Measurements from ENCODE around the gene SLC10A3. TPM values are rescaled to one million over a fixed set of nuclear protein-coding genes. Genes with fewer than 3 reads are reported as not detected.
A peak's percentile ranks its signal among the peaks of the same experiment; 100 is the strongest.

Gene SLC10A3
- polyA plus RNA-seq, 2 donors = 24.7 to 26.3 TPM

- no peaks in the 10 kb centered on the region for H3K9me3 ChIP-seq (ENCODE audit: control insufficient read depth in 2 of 2, insufficient read depth in 1 of 2, low read depth in 1 of 2, low read length in 1 of 2)
- H3K27ac ChIP-seq (ENCODE audit: low read depth in 2 of 2, low read length in 1 of 2) = no peak overlapping the region
- WGBS, 2 donors = 89 to 94% methylated on average over 16 of the region's 16 CpGs
- no peaks in the 10 kb centered on the region for H3K36me3 ChIP-seq (ENCODE audit: control insufficient read depth in 2 of 2, insufficient read depth in 2 of 2, low read length in 1 of 2)
- H3K4me3 ChIP-seq (ENCODE audit: low read depth in 1 of 2, low read length in 2 of 2) = no peak overlapping the region
- no peaks in the 10 kb centered on the region for H3K27me3 ChIP-seq (ENCODE audit: control insufficient read depth in 1 of 2, insufficient read depth in 2 of 2, low read length in 2 of 2)
- no peaks in the 10 kb centered on the region for H3K4me1 ChIP-seq (ENCODE audit: control insufficient read depth in 2 of 2, insufficient read depth in 2 of 2, low read length in 1 of 2)
These were observed 22.6 kb upstream of the SLC10A3 start for GRCh38 chrX:154512879-154513553.

DNA sequence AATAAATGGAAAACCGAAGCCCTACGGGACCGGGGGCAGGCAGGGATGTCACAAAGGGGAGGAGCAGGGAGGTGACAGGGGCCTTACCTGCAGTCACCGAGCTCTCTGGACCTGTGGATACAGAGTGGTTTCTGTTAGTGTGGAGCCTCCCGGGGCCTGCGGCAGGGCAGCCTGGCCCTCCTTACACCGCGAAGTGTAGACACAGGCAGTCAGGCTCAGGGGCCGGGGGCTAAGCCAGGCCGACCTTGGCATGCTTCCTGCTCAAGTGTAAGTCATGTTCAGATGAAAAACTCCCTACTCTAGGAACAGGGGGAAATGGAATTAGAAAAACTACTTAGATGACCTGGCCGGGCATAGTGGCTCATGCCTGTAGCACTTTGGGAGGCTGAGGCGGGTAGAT, 21.3 kb upstream of the SLC10A3 start:
- Histone ChIP-seq H3K4me1 (ENCODE audit: control insufficient read depth in 2 of 2, insufficient read depth in 2 of 2, low read length in 1 of 2) (peaks cover 0 to 1% of the 10 kb centered on the region in 2 donors), H3K36me3 (ENCODE audit: control insufficient read depth in 2 of 2, insufficient read depth in 2 of 2, low read length in 1 of 2) (peaks cover 0 to 5% of the 10 kb centered on the region in 2 donors), H3K27ac (ENCODE audit: low read depth in 2 of 2, low read length in 1 of 2) (no peak overlapping the region), H3K9me3 (ENCODE audit: control insufficient read depth in 2 of 2, insufficient read depth in 1 of 2, low read depth in 1 of 2, low read length in 1 of 2) (no peaks in the 10 kb centered on the region), H3K27me3 (ENCODE audit: control insufficient read depth in 1 of 2, insufficient read depth in 2 of 2, low read length in 2 of 2) (no peaks in the 10 kb centered on the region), H3K4me3 (ENCODE audit: low read depth in 1 of 2, low read length in 2 of 2) (no peak overlapping the region)
- WGBS, 2 donors = 80 to 84% methylated on average over 12 of the region's 12 CpGs

DNA sequence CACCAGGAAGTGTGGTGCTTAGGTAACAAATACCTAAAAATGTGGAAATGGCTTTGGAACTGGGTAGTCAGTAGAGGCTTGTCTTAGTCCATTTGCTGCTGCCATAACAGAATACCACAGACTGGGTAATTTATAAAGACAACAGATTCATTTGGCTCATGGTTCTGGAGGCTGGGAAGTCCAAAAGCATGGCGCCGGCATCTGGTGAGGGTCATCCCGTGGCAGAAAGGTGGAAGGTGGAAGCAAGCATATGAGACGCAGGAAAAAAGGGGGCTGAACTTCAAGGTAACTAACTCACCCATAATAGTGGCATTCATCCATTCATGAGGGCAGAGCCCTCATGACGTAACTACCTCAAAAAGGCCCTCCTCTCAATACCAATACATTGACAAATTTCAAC, 19.0 kb upstream of the SLC10A3 start:
- H3K9me3 ChIP-seq (ENCODE audit: control insufficient read depth in 2 of 2, insufficient read depth in 1 of 2, low read depth in 1 of 2, low read length in 1 of 2) = no peaks in the 10 kb centered on the region
- no peak overlapping the region for H3K4me3 ChIP-seq (ENCODE audit: low read depth in 1 of 2, low read length in 2 of 2)
- no peaks in the 10 kb centered on the region for H3K27me3 ChIP-seq (ENCODE audit: control insufficient read depth in 1 of 2, insufficient read depth in 2 of 2, low read length in 2 of 2)
- peaks cover 0 to 8% of the 10 kb centered on the region in 2 donors for H3K4me1 ChIP-seq (ENCODE audit: control insufficient read depth in 2 of 2, insufficient read depth in 2 of 2, low read length in 1 of 2)
- peaks cover 0 to 8% of the 10 kb centered on the region in 2 donors for H3K36me3 ChIP-seq (ENCODE audit: control insufficient read depth in 2 of 2, insufficient read depth in 2 of 2, low read length in 1 of 2)
- H3K27ac ChIP-seq (ENCODE audit: low read depth in 2 of 2, low read length in 1 of 2) = no peak overlapping the region
- WGBS, 2 donors = 90 to 98% methylated on average over 5 of the region's 5 CpGs

DNA sequence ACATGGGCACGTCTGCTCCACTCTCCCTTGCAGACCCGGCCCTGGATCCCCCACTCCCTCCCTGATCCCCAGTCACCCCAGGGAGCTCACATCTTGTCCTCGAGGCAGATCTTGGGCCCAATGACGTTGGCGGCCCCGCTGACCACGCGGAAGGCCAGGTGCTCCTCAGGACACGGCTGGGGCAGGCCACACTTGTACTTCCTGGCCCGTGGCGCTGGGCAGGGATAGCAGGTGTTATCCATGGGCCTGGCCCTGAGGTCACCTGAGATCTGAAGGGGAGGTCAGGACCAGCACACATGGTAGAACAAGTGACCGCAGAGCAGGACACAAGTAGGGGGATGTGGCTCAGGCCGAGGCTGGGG, 17.9 kb upstream of the SLC10A3 start:
- 86 to 92% methylated on average over 13 of the region's 13 CpGs for WGBS, 2 donors
- Histone ChIP-seq H3K36me3 (ENCODE audit: control insufficient read depth in 2 of 2, insufficient read depth in 2 of 2, low read length in 1 of 2) (peaks cover 0 to 8% of the 10 kb centered on the region in 2 donors), H3K27me3 (ENCODE audit: control insufficient read depth in 1 of 2, insufficient read depth in 2 of 2, low read length in 2 of 2) (no peaks in the 10 kb centered on the region), H3K9me3 (ENCODE audit: control insufficient read depth in 2 of 2, insufficient read depth in 1 of 2, low read depth in 1 of 2, low read length in 1 of 2) (no peaks in the 10 kb centered on the region), H3K4me3 (ENCODE audit: low read depth in 1 of 2, low read length in 2 of 2) (no peak overlapping the region), H3K4me1 (ENCODE audit: control insufficient read depth in 2 of 2, insufficient read depth in 2 of 2, low read length in 1 of 2) (peaks cover 0 to 8% of the 10 kb centered on the region in 2 donors), H3K27ac (ENCODE audit: low read depth in 2 of 2, low read length in 1 of 2) (no peak overlapping the region)

- H3K9me3 ChIP-seq (ENCODE audit: control insufficient read depth in 2 of 2, insufficient read depth in 1 of 2, low read depth in 1 of 2, low read length in 1 of 2) = no peaks in the 10 kb centered on the region
- H3K36me3 ChIP-seq (ENCODE audit: control insufficient read depth in 2 of 2, insufficient read depth in 2 of 2, low read length in 1 of 2) = peaks cover 0 to 8% of the 10 kb centered on the region in 2 donors
- no peaks in the 10 kb centered on the region for H3K27me3 ChIP-seq (ENCODE audit: control insufficient read depth in 1 of 2, insufficient read depth in 2 of 2, low read length in 2 of 2)
- no peak overlapping the region for H3K4me3 ChIP-seq (ENCODE audit: low read depth in 1 of 2, low read length in 2 of 2)
- peaks cover 0 to 8% of the 10 kb centered on the region in 2 donors for H3K4me1 ChIP-seq (ENCODE audit: control insufficient read depth in 2 of 2, insufficient read depth in 2 of 2, low read length in 1 of 2)
- WGBS, 2 donors = 84 to 88% methylated on average over 23 to 24 of the region's 24 CpGs
- no peak overlapping the region for H3K27ac ChIP-seq (ENCODE audit: low read depth in 2 of 2, low read length in 1 of 2)
These were observed 17.4 kb upstream of the SLC10A3 start for GRCh38 chrX:154507673-154508383.

GRCh38 chrX:154506483-154507332, 16.3 kb upstream of the SLC10A3 start:
- H3K9me3 ChIP-seq (ENCODE audit: control insufficient read depth in 2 of 2, insufficient read depth in 1 of 2, low read depth in 1 of 2, low read length in 1 of 2) = no peaks in the 10 kb centered on the region
- 87 to 93% methylated on average over 34 to 37 of the region's 37 CpGs for WGBS, 2 donors

GRCh38 chrX:154505734-154506133, 15.3 kb upstream of the SLC10A3 start:
- Histone ChIP-seq H3K27ac (ENCODE audit: low read depth in 2 of 2, low read length in 1 of 2) (peak overlapping the region in 1 of 2 donors; percentile 80), H3K4me1 (ENCODE audit: control insufficient read depth in 2 of 2, insufficient read depth in 2 of 2, low read length in 1 of 2) (peaks cover 2 to 8% of the 10 kb centered on the region in 2 donors), H3K36me3 (ENCODE audit: control insufficient read depth in 2 of 2, insufficient read depth in 2 of 2, low read length in 1 of 2) (peaks cover 0 to 8% of the 10 kb centered on the region in 2 donors), H3K27me3 (ENCODE audit: control insufficient read depth in 1 of 2, insufficient read depth in 2 of 2, low read length in 2 of 2) (no peaks in the 10 kb centered on the region), H3K4me3 (ENCODE audit: low read depth in 1 of 2, low read length in 2 of 2) (no peak overlapping the region), H3K9me3 (ENCODE audit: control insufficient read depth in 2 of 2, insufficient read depth in 1 of 2, low read depth in 1 of 2, low read length in 1 of 2) (no peaks in the 10 kb centered on the region)
- WGBS, 2 donors = 50 to 83% methylated on average over 12 of the region's 12 CpGs

More at GRCh38 chrX:154506483-154507332, 16.3 kb upstream of the SLC10A3 start:
- Histone ChIP-seq H3K4me1 (ENCODE audit: control insufficient read depth in 2 of 2, insufficient read depth in 2 of 2, low read length in 1 of 2) (peaks cover 2 to 8% of the 10 kb centered on the region in 2 donors), H3K27ac (ENCODE audit: low read depth in 2 of 2, low read length in 1 of 2) (peak overlapping the region in 1 of 2 donors; percentile 80), H3K36me3 (ENCODE audit: control insufficient read depth in 2 of 2, insufficient read depth in 2 of 2, low read length in 1 of 2) (peaks cover 0 to 8% of the 10 kb centered on the region in 2 donors), H3K4me3 (ENCODE audit: low read depth in 1 of 2, low read length in 2 of 2) (no peak overlapping the region), H3K27me3 (ENCODE audit: control insufficient read depth in 1 of 2, insufficient read depth in 2 of 2, low read length in 2 of 2) (no peaks in the 10 kb centered on the region)

GRCh38 chrX:154502989-154503388, 12.6 kb upstream of the SLC10A3 start:
- no peak overlapping the region for H3K4me3 ChIP-seq (ENCODE audit: low read depth in 1 of 2, low read length in 2 of 2)
- no peaks in the 10 kb centered on the region for H3K9me3 ChIP-seq (ENCODE audit: control insufficient read depth in 2 of 2, insufficient read depth in 1 of 2, low read depth in 1 of 2, low read length in 1 of 2)
- H3K36me3 ChIP-seq (ENCODE audit: control insufficient read depth in 2 of 2, insufficient read depth in 2 of 2, low read length in 1 of 2) = peaks cover 0 to 8% of the 10 kb centered on the region in 2 donors
- H3K27me3 ChIP-seq (ENCODE audit: control insufficient read depth in 1 of 2, insufficient read depth in 2 of 2, low read length in 2 of 2) = no peaks in the 10 kb centered on the region
- WGBS, 2 donors = 86 to 87% methylated on average over 3 of the region's 3 CpGs
- no peak overlapping the region for H3K27ac ChIP-seq (ENCODE audit: low read depth in 2 of 2, low read length in 1 of 2)
- H3K4me1 ChIP-seq (ENCODE audit: control insufficient read depth in 2 of 2, insufficient read depth in 2 of 2, low read length in 1 of 2) = peaks cover 2 to 8% of the 10 kb centered on the region in 2 donors

DNA sequence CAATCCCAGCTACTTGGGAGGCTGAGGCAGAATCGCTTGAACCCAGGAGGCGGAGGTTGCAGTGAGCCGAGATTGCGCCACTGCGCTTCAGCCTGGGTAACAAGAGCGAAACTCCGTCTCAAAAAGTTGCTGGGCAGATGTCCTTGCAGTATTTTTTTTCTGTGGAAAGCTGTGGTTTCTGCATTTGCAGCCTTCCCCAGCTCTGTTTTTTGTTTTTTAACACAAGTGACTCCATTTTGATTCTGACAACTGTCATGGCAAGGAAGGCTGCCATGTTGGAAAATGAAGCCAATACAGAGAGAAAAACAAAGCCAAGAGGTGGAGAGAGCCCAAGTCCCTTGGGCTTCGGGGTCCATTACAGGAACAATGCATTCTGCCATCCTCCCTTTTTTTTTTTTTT, 11.7 kb upstream of the SLC10A3 start:
- Histone ChIP-seq H3K4me1 (ENCODE audit: control insufficient read depth in 2 of 2, insufficient read depth in 2 of 2, low read length in 1 of 2) (peaks cover 2 to 8% of the 10 kb centered on the region in 2 donors), H3K27ac (ENCODE audit: low read depth in 2 of 2, low read length in 1 of 2) (no peak overlapping the region), H3K9me3 (ENCODE audit: control insufficient read depth in 2 of 2, insufficient read depth in 1 of 2, low read depth in 1 of 2, low read length in 1 of 2) (no peaks in the 10 kb centered on the region), H3K27me3 (ENCODE audit: control insufficient read depth in 1 of 2, insufficient read depth in 2 of 2, low read length in 2 of 2) (no peaks in the 10 kb centered on the region), H3K4me3 (ENCODE audit: low read depth in 1 of 2, low read length in 2 of 2) (no peak overlapping the region), H3K36me3 (ENCODE audit: control insufficient read depth in 2 of 2, insufficient read depth in 2 of 2, low read length in 1 of 2) (peaks cover 0 to 6% of the 10 kb centered on the region in 2 donors)
- 84 to 87% methylated on average over 8 of the region's 8 CpGs for WGBS, 2 donors
